IMR-90 (cell line): ENCODE data around the gene PCIF1. TPM values are rescaled to one million over a fixed set of nuclear protein-coding genes. Genes with fewer than 3 reads are reported as not detected.

ENCODE experiments used
- ATAC-seq: fragments of 200-7000 bp; cut with Tn5 transposase; 2 replicates; pipeline ENCODE4 v1.9.1; 2020; ENCODE audit warnings: low read depth, mild to moderate bottlenecking, moderate library complexity
- BruUV-seq: library from RNA; stranded (reverse); fragments of 400-500 nt; replicated peaks from 2 replicates; lab custom pipeline; 2021; lab: Mats Ljungman, UMichigan
- CTCF ChIA-PET: fragments of 300-600 bp; formaldehyde crosslinking; extraction: SDS; loops from one replicate; lab custom pipeline; 2021; ENCODE audit warnings: antibody characterized with exemption; lab: Yijun Ruan, JAX
- POLR2A ChIA-PET: fragments of 300-600 bp; sonication (Branson Sonifier 250); formaldehyde crosslinking; loops from one replicate; lab custom pipeline; 2022; ENCODE audit warnings: antibody characterized with exemption; ENCODE audit not compliant: unreplicated experiment; lab: Charles Lee
- DNase-seq: peaks from one replicate; pipeline ENCODE4 v3.0.0; 2013
- H2AFZ ChIP-seq: replicated peaks from 2 replicates; pipeline ENCODE3; 2013; ENCODE audit warnings: low read length, mild to moderate bottlenecking; ENCODE audit not compliant: poor library complexity
- H2AK5ac ChIP-seq: 2 replicates; pipeline ENCODE4 v1.6.1; 2013; ENCODE audit warnings: low read depth, low read length, inconsistent platforms
- H2AK9ac ChIP-seq: replicated peaks from 2 replicates; pipeline ENCODE3; 2013; ENCODE audit warnings: mild to moderate bottlenecking, low read depth, low read length, moderate library complexity; ENCODE audit not compliant: poor library complexity
- H2BK120ac ChIP-seq: 2 replicates; pipeline ENCODE4 v1.6.1; 2013; ENCODE audit warnings: low read depth, low read length, inconsistent platforms
- H2BK15ac ChIP-seq: 3 replicates; pipeline ENCODE4 v1.6.1; 2013; ENCODE audit warnings: low read depth, low read length, inconsistent platforms
- H2BK20ac ChIP-seq: 2 replicates; pipeline ENCODE4 v1.6.1; 2013; ENCODE audit warnings: low read depth, mild to moderate bottlenecking, inconsistent platforms, low read length, moderate library complexity
- H2BK5ac ChIP-seq: 2 replicates; pipeline ENCODE4 v1.6.1; 2013; ENCODE audit warnings: mild to moderate bottlenecking, low read depth, low read length, inconsistent platforms; ENCODE audit not compliant: poor library complexity, severe bottlenecking
- H3K14ac ChIP-seq: replicated peaks from 2 replicates; pipeline ENCODE4 v1.6.1; 2013; ENCODE audit warnings: low read depth, low read length, inconsistent platforms
- H3K18ac ChIP-seq: 2 replicates; pipeline ENCODE4 v1.6.1; 2013; ENCODE audit warnings: low read depth, low read length, control low read depth
- H3K23ac ChIP-seq: 2 replicates; pipeline ENCODE4 v1.6.1; 2013; ENCODE audit warnings: low read depth, low read length, inconsistent platforms
- H3K27ac ChIP-seq: 2 replicates; pipeline ENCODE4 v1.5.1; 2013; ENCODE audit warnings: mild to moderate bottlenecking, control low read depth, low read length; ENCODE audit not compliant: insufficient read depth
- H3K27me3 ChIP-seq: 2 replicates; pipeline ENCODE4 v1.6.1; 2013; ENCODE audit warnings: low read length; ENCODE audit not compliant: control insufficient read depth, insufficient read depth
- H3K36me3 ChIP-seq: 2 replicates; pipeline ENCODE4 v1.6.1; 2013; ENCODE audit warnings: low read length, mixed read lengths; ENCODE audit not compliant: control insufficient read depth, insufficient read depth
- H3K4ac ChIP-seq: 2 replicates; pipeline ENCODE4 v1.6.1; 2013; ENCODE audit warnings: low read depth, low read length, inconsistent platforms
- H3K4me1 ChIP-seq: 2 replicates; pipeline ENCODE4 v1.6.1; 2013; ENCODE audit warnings: low read length, mixed read lengths; ENCODE audit not compliant: control insufficient read depth, insufficient read depth
- H3K4me2 ChIP-seq: 2 replicates; pipeline ENCODE4 v1.6.1; 2013; ENCODE audit warnings: low read depth, mild to moderate bottlenecking, control low read depth, low read length, moderate library complexity
- H3K4me3 ChIP-seq: 2 replicates; pipeline ENCODE4 v1.5.1; 2013; ENCODE audit warnings: low read depth, mild to moderate bottlenecking, control low read depth, low read length, moderate library complexity; ENCODE audit not compliant: insufficient read depth
- H3K56ac ChIP-seq: 2 replicates; pipeline ENCODE4 v1.6.1; 2013; ENCODE audit warnings: low read length, inconsistent platforms; ENCODE audit not compliant: insufficient read depth; ENCODE audit errors: extremely low read depth
- H3K79me1 ChIP-seq, 2 experiments: 2 replicates each; pipeline ENCODE4 v1.6.1; 2013; ENCODE audit warnings: low read length in 2 of 2, inconsistent platforms in 1 of 2, low read depth in 1 of 2
- H3K9ac ChIP-seq: 2 replicates; pipeline ENCODE4 v1.6.1; 2013; ENCODE audit warnings: low read depth, low read length, control low read depth
- H3K9me1 ChIP-seq: 2 replicates; pipeline ENCODE4 v1.6.1; 2013; ENCODE audit warnings: low read length, inconsistent platforms; ENCODE audit not compliant: insufficient read depth
- H3K9me3 ChIP-seq: 2 replicates; pipeline ENCODE4 v1.6.1; 2013; ENCODE audit warnings: low read length; ENCODE audit not compliant: control insufficient read depth, insufficient read depth
- H4K20me1 ChIP-seq: 2 replicates; pipeline ENCODE4 v1.6.1; 2013; ENCODE audit warnings: low read length, inconsistent platforms; ENCODE audit not compliant: insufficient read depth
- H4K5ac ChIP-seq: 2 replicates; pipeline ENCODE4 v1.6.1; 2013; ENCODE audit warnings: mild to moderate bottlenecking, low read depth, low read length, control low read depth
- H4K8ac ChIP-seq, 2 experiments: 2 replicates each; pipeline ENCODE4 v1.6.1; 2013; ENCODE audit warnings: low read depth in 2 of 2, low read length in 2 of 2, control low read depth in 1 of 2, inconsistent platforms in 1 of 2
- H4K91ac ChIP-seq: 2 replicates; pipeline ENCODE4 v1.6.1; 2013; ENCODE audit warnings: low read depth, low read length, inconsistent platforms; ENCODE audit not compliant: insufficient read depth
- CEBPB ChIP-seq: IDR thresholded peaks from 2 replicates; pipeline ENCODE4 v1.6.1; 2012; ENCODE audit warnings: low read depth, low read length, improper control_type of control experiment
- CHD1 ChIP-seq: IDR thresholded peaks from 2 replicates; pipeline ENCODE4 v1.6.1; 2012; ENCODE audit warnings: low read depth, low read length, improper control_type of control experiment
- CTCF ChIP-seq: conservative IDR thresholded peaks from 2 replicates; pipeline ENCODE4 v1.5.1; 2012; ENCODE audit warnings: mild to moderate bottlenecking, low read depth, low read length, improper control_type of control experiment
- ELK1 ChIP-seq: fragments of 150-350 bp; IDR thresholded peaks from 2 replicates; pipeline ENCODE4 v1.6.1; 2016; ENCODE audit warnings: low read depth, mild to moderate bottlenecking, low read length, moderate library complexity, borderline replicate concordance
- MAZ ChIP-seq: IDR thresholded peaks from 2 replicates; pipeline ENCODE4 v1.6.1; 2012; ENCODE audit warnings: low read depth, mild to moderate bottlenecking, low read length, improper control_type of control experiment, moderate library complexity, borderline replicate concordance
- MXI1 ChIP-seq: IDR thresholded peaks from 2 replicates; pipeline ENCODE4 v1.6.1; 2012; ENCODE audit warnings: low read depth, mild to moderate bottlenecking, low read length, moderate library complexity, borderline replicate concordance
- NFE2L2 ChIP-seq: fragments of 150-350 bp; IDR thresholded peaks from 2 replicates; pipeline ENCODE4 v1.6.1; 2016; ENCODE audit warnings: low read depth, mild to moderate bottlenecking, low read length
- POLR2A ChIP-seq: IDR thresholded peaks from 2 replicates; pipeline ENCODE4 v1.6.1; 2012; ENCODE audit warnings: mild to moderate bottlenecking, low read depth, low read length
- RAD21 ChIP-seq: IDR thresholded peaks from 2 replicates; pipeline ENCODE4 v1.6.1; 2012; ENCODE audit warnings: low read length, improper control_type of control experiment
- RFX5 ChIP-seq: IDR thresholded peaks from 2 replicates; pipeline ENCODE4 v1.8.0; 2012; ENCODE audit warnings: low read depth, mild to moderate bottlenecking, low read length, moderate library complexity
- SMC3 ChIP-seq: fragments of 150-350 bp; IDR thresholded peaks from 2 replicates; pipeline ENCODE4 v1.6.1; 2016; ENCODE audit warnings: low read depth, mild to moderate bottlenecking, antibody characterized with exemption, low read length, moderate library complexity
- USF2 ChIP-seq: fragments of 150-350 bp; IDR thresholded peaks from 2 replicates; pipeline ENCODE4 v1.6.1; 2017; ENCODE audit warnings: mild to moderate bottlenecking, antibody characterized with exemption, low read length, low read depth
- WGBS, 2 experiments: methylation state at CpG; one replicate each; pipeline versions ENCODE4 v1.1.5 to v1.1.7; 2013; ENCODE audit warnings: missing lambda C conversion rate in 2 of 2; ENCODE audit not compliant: insufficient read length in 1 of 2; ENCODE audit errors: extremely low coverage in 2 of 2; 5-methylcytosine and 5-hydroxymethylcytosine counted together
- dilution Hi-C: fragments of 300-500 bp; cut with HindIII; formaldehyde crosslinking; loops from one replicate; pipeline ENCODE4 v1.14.3; 2018; ENCODE audit warnings: low sequenced_read_pairs; ENCODE audit not compliant: unreplicated experiment
- in situ Hi-C: fragments of 300-500 bp; cut with MboI; formaldehyde crosslinking; loops from 3 replicates; pipeline ENCODE4 v1.14.3; 2019; ENCODE audit warnings: low sequenced_read_pairs, inconsistent platforms, mixed read lengths
- intact Hi-C: fragments of 100-400 bp; cut with micrococcal nuclease; formaldehyde crosslinking; loops from 2 replicates; pipeline ENCODE4 v1.10.0; 2022
- polyA plus RNA-seq, 3 experiments: library from polyadenylated mRNA; depleted of rRNA; stranded (reverse); fragments of >200 nt; gene quantifications; 2 replicates each; pipeline ENCODE4 v1.2.3, GENCODE V29; 2012; ENCODE audit warnings: low replicate concordance in 1 of 3
- total RNA-seq: library from RNA; depleted of rRNA; stranded (reverse); fragments of >200 nt; gene quantifications from 2 replicates; pipeline ENCODE4 v1.2.3, GENCODE V29; 2012

Gene PCIF1
- total and polyA plus RNA-seq, 2 of the 4 experiments (the other 2 are of a cell fraction): 5.4 to 18.3 TPM

DNA sequence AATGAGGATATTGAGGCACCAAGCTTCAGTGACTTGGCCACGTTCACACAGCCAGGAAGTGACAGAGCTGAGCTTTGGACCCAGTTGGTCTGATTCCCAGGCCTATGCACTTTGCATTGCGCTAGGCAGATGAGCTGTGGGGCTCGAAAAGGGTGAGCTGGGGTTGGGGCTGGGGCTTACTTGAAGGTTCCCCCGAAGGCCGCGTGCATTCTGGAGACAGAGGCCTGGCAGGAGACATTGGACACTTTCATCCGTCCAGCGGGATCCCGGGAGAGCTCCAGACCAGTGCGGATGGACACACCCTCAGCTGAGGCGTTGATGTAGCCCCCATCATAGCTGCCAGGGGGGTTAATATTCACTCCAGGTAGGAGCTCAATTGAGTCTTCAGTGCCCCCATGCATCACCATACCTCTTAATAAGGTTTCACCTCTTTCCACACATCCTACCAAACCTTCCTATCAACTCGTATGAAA is 25.1 kb upstream of the PCIF1 start:
- Histone ChIP-seq H3K4me3 (no peak overlapping the region), H3K4me2 (no peak overlapping the region), H3K9ac (no peak overlapping the region), H2BK20ac (no peak overlapping the region), H3K9me1 (peaks cover 27% of the 10 kb centered on the region), H3K27me3 (no peaks in the 10 kb centered on the region), H2AK5ac (no peak overlapping the region), H3K4me1 (peaks cover 16% of the 10 kb centered on the region), H2AFZ (no peak overlapping the region), H3K27ac (no peak overlapping the region), H3K36me3 (peaks cover 28% of the 10 kb centered on the region; the same call in 1 of the 2 replicates), H4K8ac (no peak overlapping the region), H2BK5ac (no peak overlapping the region), H3K79me1 (peaks cover 5 to 26% of the 10 kb centered on the region in 2 experiments; a peak in 3 of 4 replicates), H3K56ac (no peak overlapping the region), H3K14ac (no peak overlapping the region), H4K20me1 (peaks cover 5% of the 10 kb centered on the region; the same call in 1 of the 2 replicates), H3K23ac (no peak overlapping the region), H4K5ac (no peak overlapping the region), H4K91ac (no peak overlapping the region), H2BK120ac (no peak overlapping the region), H2BK15ac (no peak overlapping the region), H2AK9ac (no peak overlapping the region), H3K18ac (no peak overlapping the region), H3K4ac (no peak overlapping the region), H3K9me3 (no peaks in the 10 kb centered on the region)
- no TSS peak for BruUV-seq
- intact Hi-C loops (no loop called here), dilution Hi-C loops (no loop called here), in situ Hi-C loops (loop anchor here (25.0 kb wide), 1 partner anchor 572 kb away; the partner anchor contains the start of gene SDC4)
- WGBS, 2 experiments: 96% methylated on average over 9 of the region's 12 CpGs; no CpG with 5 or more reads in 1 of the 2 experiments
- ChIA-PET POLR2A (no interaction called here), CTCF (no interaction called here)
- DNase-seq (no peak), ATAC-seq (no peak)
- TF ChIP-seq MXI1 (no peak), MAZ (no peak), CHD1 (no peak), RFX5 (no peak), POLR2A (no peak), USF2 (no peak), SMC3 (no peak), ELK1 (no peak), CTCF (no peak), CEBPB (no peak), NFE2L2 (no peak), RAD21 (no peak)
